GM19372 (cell line): Measurements from ENCODE around the gene C1orf232.

Experiments
- ATAC-seq: cut with Tn5 transposase; IDR thresholded peaks from one replicate; pipeline ENCODE4 v1.9.1; 2021; ENCODE audit warnings: mild to moderate bottlenecking, low read depth, moderate library complexity; ENCODE audit not compliant: unreplicated experiment

The C1orf232 gene

GRCh38 chr1:26158271-26158907 is 10.4 kb downstream of the C1orf232 start:
- no peak for ATAC-seq

DNA sequence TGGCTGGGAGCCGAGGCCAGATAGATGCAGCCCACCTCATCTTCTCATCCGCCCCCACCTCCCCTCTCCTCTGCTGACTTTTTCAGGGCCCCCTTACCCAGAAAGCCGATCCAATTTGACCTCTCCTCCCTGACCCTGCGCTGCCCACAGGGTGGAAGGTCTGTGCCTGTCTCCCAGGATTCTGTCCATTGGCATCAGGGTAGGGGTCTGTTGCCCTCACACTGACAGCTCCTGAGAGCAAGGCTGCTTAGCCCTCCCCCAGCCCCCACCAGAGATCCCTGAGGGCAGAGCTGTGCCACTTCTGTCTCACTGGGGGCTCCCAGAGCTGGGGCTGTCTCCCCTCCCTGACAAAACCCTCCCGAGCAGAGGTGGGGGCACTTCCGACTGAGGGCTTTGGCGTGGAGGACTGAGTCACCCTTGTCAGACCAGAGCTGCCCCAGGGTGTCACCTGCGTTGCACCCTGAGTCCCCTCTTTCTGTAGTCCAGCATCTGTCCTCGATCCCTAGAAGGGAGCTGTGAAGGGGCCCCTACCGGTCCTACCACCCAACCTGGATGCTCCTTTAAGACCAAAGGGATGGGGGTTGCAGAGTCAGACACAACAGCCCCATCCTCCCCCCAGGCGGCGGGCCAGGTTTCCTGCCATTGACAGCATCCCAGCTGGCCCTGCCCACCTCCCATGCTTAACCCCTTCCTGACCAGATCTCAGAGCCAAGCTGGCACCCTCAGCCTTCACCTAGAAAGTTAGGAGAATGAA is 12.3 kb downstream of the C1orf232 start:
- no peak for ATAC-seq

GRCh38 chr1:26155370-26156284 is 13.1 kb downstream of the C1orf232 start:
- ATAC-seq: no peak

- ATAC-seq: no peak
These were observed 14.0 kb downstream of the C1orf232 start for GRCh38 chr1:26154750-26155149.

GRCh38 chr1:26153966-26154532 is 14.7 kb downstream of the C1orf232 start:
- ATAC-seq: no peak

- ATAC-seq: no peak
These were observed 19.9 kb downstream of the C1orf232 start for GRCh38 chr1:26148887-26149286.

GRCh38 chr1:26145960-26146294 is 22.8 kb downstream of the C1orf232 start:
- no peak for ATAC-seq

DNA sequence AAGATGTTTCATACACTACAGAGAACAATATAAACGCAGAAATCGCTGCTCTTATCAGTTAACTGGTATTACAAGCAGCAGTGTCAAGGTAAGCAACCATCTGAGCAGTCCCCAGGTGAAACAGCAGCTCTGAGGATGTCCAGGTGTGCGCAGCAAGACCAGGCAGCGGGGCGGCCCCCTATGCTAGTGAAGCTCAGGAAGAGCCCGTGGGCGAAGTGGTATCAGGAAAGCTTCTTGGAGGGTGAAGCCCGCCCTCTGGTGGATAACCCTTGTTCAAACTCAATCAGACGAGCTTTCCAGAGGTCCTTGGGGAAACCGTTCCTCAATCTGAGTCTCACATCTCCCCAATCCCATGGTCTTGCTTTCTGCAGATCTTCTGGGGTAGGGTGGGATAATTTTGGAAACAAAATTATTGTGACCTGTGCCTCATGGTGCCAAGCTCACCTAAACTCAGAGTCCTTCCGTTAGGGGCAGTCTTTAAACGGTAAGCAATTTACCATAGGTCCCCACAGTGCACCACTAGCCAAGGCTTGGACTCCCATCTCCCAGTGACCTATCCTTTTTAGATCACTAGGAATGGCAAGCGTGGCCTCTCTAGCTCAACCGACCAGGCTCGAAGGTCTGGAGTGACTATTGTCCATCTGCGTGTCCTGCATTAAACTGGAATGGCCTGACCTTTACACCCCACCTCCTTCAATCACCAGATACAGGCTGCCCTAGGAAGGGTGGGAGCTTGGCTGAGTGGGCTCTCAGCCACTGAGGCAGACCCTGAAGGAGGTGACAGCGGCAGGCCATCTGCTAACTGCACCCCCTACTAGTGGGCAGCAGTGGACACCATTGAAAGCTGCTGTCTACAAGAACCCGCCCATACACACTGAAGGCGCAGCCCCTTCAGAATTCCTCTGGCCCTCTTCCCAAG is 23.5 kb downstream of the C1orf232 start:
- ATAC-seq: no peak

DNA sequence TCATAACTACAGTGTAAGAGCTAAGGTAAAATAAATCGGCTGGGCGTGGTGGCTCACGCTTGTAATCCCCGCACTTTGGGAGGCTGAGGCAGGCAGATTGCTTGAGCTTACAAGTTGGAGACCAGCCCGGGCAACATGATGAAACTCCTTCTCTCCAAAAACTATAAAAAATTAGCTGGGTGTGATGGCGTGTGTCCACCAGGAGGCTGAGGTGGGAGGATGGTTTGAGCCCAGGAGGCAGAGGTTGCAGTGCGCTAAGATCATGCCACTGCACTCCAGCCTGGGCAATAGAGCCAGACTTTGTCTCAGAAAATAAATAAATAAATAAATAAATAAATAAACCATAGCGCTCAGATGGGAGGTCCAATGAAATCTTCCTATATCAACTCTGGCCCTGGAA is 26.6 kb downstream of the C1orf232 start:
- ATAC-seq: no peak

- no peak for ATAC-seq
These were observed 29.7 kb downstream of the C1orf232 start for GRCh38 chr1:26138974-26139558.

DNA sequence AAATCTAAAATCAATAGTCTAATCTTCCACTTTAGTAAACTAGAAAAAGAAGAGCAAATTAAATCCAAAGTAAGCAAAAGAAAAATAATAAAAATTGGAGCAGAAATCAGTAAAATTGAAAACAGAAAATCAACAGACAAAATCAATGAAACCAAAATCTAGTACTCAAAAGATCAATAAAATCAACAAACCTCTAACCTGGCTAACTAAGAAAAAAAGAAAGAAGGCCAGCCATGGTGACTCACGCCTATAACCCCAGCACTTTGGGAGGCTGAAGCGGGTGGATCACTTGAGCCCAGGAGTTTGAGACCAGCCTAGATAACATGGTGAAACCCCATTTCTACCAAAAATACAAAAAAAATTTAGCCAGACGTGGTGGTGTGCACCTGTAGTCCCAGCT is 34.3 kb downstream of the C1orf232 start:
- ATAC-seq: no peak

- no peak for ATAC-seq
These were observed 36.0 kb downstream of the C1orf232 start for GRCh38 chr1:26132834-26133167.

DNA sequence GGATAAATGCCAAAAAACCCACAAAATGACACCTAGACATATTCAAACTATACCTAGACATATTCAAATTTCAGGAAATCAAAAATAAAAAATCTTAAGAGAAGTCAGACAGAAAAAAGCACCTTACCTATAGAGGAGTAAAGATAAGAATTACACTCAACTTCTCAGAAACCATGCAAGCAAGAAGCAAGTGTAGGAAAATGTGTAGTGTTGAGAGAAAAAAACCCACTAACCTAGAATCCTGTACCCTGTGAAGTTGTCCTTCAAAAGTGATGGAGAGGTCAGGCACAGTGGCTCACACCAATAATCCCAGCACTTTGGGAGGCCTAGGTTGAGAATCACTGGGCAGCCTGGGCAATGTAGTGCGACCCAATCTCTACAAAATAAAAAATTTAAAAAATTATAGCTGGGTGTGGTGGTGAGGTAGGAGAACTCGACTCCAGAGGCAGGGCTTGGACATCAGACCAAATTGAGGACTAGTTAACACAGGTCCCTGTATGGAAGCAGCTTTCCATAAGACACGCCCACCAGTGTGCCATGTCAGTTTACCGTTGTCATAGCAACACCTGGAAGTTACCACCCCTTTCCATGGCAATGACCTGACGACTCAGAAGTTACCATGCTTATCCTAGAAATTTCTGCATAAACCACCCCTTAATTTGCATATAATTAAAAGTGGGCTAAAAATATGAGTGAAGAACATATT is 36.5 kb downstream of the C1orf232 start:
- no peak for ATAC-seq

DNA sequence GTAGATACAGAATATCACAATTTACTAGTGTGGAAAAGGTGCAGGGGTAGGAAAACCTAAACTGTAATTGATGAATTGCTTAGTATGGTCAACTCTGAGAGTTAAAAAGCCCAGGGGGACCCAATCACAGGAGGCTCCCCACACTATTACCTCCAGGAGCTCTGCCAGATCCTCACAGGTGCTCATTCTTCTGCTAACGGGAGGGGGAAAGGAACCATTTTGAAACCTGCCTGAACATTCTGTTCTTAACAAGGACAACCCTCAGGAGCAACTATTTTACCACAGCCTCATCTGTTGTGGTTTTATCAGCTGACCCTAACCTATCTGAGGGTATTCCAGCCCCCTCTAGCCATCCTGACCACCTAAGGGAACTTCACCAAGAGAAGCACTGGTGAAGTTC is 38.1 kb downstream of the C1orf232 start:
- ATAC-seq: no peak

DNA sequence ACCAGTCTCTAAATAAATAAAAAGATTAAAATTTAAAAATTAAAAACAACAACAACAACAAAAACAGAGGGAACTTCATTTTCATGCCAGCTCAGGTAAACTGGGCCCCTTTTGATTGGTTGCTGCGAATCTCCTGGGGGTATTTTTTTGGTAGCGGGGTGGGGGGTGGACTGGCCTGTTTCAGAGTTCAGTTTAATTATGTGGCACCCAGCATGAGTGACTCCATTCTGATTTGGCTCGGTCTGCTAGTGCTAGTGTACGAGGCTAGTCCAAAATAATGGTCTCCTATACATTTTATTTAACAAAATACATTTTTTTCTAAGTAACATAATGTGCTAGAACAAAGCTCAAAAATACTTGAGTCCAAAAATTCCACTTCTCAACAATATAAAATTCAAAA is 39.0 kb downstream of the C1orf232 start:
- ATAC-seq: no peak

GRCh38 chr1:26127235-26128163 is 41.3 kb downstream of the C1orf232 start:
- no peak for ATAC-seq

DNA sequence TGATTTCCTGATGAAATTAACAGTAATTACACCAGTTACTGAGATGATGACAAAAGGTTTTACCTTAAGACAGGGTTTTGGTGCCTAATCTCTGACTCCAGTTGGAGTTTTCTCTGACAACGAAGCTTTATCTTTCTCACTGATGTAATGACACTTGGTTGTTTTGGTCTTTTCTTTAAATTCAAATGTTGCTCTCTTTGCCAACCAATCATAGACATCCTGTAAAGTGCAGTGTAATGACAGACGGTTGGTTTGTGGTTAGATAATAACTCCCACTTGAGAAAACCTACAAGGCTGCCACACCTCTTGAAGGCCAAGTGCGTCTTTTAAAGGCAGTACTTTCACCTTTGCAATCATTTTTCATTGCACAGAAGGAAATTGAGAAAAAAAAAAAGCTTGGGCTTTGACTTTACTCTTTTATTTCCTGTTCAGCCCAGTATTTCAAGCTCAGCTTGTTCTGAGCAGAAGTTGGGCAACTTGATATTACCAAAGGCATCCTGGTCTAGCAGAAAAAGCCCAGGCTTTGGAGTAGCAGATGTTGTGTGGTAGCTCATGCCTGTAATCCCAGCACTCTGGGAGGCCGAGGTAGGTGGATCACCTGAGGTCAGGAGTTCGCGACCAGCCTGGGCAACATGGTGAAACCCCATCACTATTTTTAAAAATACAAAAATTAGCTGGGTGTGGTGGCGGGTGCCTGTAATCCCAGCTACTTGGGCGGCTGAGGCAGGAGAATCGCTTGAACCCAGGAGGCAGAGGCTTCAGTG is 42.3 kb downstream of the C1orf232 start:
- ATAC-seq: peak; percentile 90
